ENCODE measurements around the gene KIF2B. TPM values are rescaled to one million over a fixed set of nuclear protein-coding genes. Genes with fewer than 3 reads are reported as not detected.

The KIF2B gene
- total RNA-seq, 1 experiment from 2014 or later, result not detected

DNA sequence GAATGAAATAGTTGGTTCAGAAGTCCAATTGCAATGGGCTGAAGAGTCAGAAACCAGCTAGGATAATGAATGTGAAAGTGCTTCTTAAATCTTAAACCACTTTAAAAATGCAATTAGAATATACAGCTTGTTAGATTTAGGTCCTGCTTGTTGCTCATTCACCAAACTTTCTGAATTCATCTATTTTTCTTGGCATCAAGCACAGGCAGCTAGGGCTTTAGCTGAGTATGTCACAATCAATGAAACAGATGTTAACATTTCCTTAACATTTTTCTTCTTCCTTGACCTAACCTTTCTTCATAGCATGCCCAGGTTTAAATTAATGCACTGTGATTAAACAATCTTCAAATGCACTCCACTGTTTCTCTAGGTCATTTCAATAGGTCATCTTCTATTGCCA is 14.4 kb downstream of the KIF2B start:
- no peaks in the 10 kb centered on the region for H3K4me1 ChIP-seq (ENCODE audit: insufficient read depth, low read length)
- H3K23me2 ChIP-seq (ENCODE audit: insufficient read length, low read depth, low read length, poor library complexity, severe bottlenecking), result no peaks in the 10 kb centered on the region
- H2BK5ac ChIP-seq (ENCODE audit: insufficient read length, low read length), result no peak overlapping the region
- no peak overlapping the region for H2BK12ac ChIP-seq (ENCODE audit: insufficient read length, low read depth, low read length)
- no peak overlapping the region for H4K91ac ChIP-seq (ENCODE audit: insufficient read length, low read depth, low read length)
- H3K4me1 Mint-ChIP-seq, result no peaks in the 10 kb centered on the region
- no peaks in the 10 kb centered on the region for H3K79me1 ChIP-seq (ENCODE audit: insufficient read depth, low read depth, low read length, poor library complexity, severe bottlenecking)
- H3K36me3 Mint-ChIP-seq (ENCODE audit: insufficient read depth in 1 of 3, low read depth in 3 of 3), result peaks cover 16 to 33% (median 25%) of the 10 kb centered on the region in 3 experiments
- H3K79me2 ChIP-seq (ENCODE audit: insufficient read depth, low read length), result no peaks in the 10 kb centered on the region
- no peak overlapping the region for H2BK15ac ChIP-seq (ENCODE audit: low read depth, low read length)
- no peak overlapping the region for H2AK5ac ChIP-seq (ENCODE audit: insufficient read length, low read length)
- no peaks in the 10 kb centered on the region for H3K9me3 ChIP-seq (ENCODE audit: control insufficient read depth, low read depth, low read length)
- H3K18ac ChIP-seq (ENCODE audit: insufficient read length, low read depth, low read length), result no peak overlapping the region
- H3K27me3 Mint-ChIP-seq (ENCODE audit: low read depth), result no peaks in the 10 kb centered on the region
- H4K5ac ChIP-seq (ENCODE audit: insufficient read length, low read depth, low read length), result no peak overlapping the region
- no peak for DNase-seq
- H3K14ac ChIP-seq (ENCODE audit: insufficient read depth, low read length), result no peak overlapping the region
- TF ChIP-seq, protein P1, sequence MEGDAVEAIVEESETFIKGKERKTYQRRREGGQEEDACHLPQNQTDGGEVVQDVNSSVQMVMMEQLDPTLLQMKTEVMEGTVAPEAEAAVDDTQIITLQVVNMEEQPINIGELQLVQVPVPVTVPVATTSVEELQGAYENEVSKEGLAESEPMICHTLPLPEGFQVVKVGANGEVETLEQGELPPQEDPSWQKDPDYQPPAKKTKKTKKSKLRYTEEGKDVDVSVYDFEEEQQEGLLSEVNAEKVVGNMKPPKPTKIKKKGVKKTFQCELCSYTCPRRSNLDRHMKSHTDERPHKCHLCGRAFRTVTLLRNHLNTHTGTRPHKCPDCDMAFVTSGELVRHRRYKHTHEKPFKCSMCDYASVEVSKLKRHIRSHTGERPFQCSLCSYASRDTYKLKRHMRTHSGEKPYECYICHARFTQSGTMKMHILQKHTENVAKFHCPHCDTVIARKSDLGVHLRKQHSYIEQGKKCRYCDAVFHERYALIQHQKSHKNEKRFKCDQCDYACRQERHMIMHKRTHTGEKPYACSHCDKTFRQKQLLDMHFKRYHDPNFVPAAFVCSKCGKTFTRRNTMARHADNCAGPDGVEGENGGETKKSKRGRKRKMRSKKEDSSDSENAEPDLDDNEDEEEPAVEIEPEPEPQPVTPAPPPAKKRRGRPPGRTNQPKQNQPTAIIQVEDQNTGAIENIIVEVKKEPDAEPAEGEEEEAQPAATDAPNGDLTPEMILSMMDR (conservative IDR thresholded peaks at IDR 0.05), result no peak
- H3K56ac ChIP-seq (ENCODE audit: insufficient read length, low read depth, low read length), result no peak overlapping the region
- H2BK120ac ChIP-seq (ENCODE audit: low read depth, low read length, poor library complexity, severe bottlenecking), result no peak overlapping the region
- H3K27ac Mint-ChIP-seq, result no peak overlapping the region
- H2BK20ac ChIP-seq (ENCODE audit: low read depth, low read length, poor library complexity, severe bottlenecking), result no peak overlapping the region
- H2AFZ ChIP-seq (ENCODE audit: low read length), result no peak overlapping the region
- no peak overlapping the region for H3K4me2 ChIP-seq (ENCODE audit: insufficient read depth, insufficient read length, low read length)
- peaks cover 37 to 48% of the 10 kb centered on the region in 2 experiments for H3K9me3 Mint-ChIP-seq
- H3K27me3 ChIP-seq (ENCODE audit: insufficient read depth, low read length), result no peaks in the 10 kb centered on the region
- H3K23ac ChIP-seq (ENCODE audit: insufficient read length, low read depth, low read length), result no peak overlapping the region
- no peak overlapping the region for H3T11ph ChIP-seq (ENCODE audit: low read length)
- H4K20me1 ChIP-seq (ENCODE audit: control insufficient read depth, insufficient read depth, insufficient read length), result no peaks in the 10 kb centered on the region
- H3K4me3 Mint-ChIP-seq, result no peak overlapping the region
- H4K8ac ChIP-seq (replicated peaks; ENCODE audit: insufficient read length, low read depth, low read length), result no peak overlapping the region
- no peak overlapping the region for H3K9ac ChIP-seq (ENCODE audit: extremely low read depth, insufficient read length, low read length)
- no peak overlapping the region for H3K27ac ChIP-seq (ENCODE audit: insufficient read length, low read depth, low read length)
- no peak overlapping the region for H3K4ac ChIP-seq (ENCODE audit: low read depth, low read length)
